Mesendoderm (in vitro differentiated cells): ENCODE results near the gene HYLS1.

ENCODE experiments used
- DNase-seq: peaks from one replicate; pipeline ENCODE4 v3.0.0; 2013
- H2AK5ac ChIP-seq: 2 replicates; pipeline ENCODE4 v1.6.1; 2013; ENCODE audit warnings: low read length, inconsistent platforms
- H2BK120ac ChIP-seq: 2 replicates; pipeline ENCODE4 v1.6.1; 2013; ENCODE audit warnings: low read depth, mild to moderate bottlenecking, low read length, moderate library complexity, mixed read lengths
- H2BK15ac ChIP-seq: replicated peaks from 2 replicates; pipeline ENCODE4 v1.6.1; 2013; ENCODE audit warnings: low read depth, mild to moderate bottlenecking, moderate library complexity
- H2BK5ac ChIP-seq: 2 replicates; pipeline ENCODE4 v1.6.1; 2013; ENCODE audit warnings: low read length, inconsistent platforms
- H3K18ac ChIP-seq: 2 replicates; pipeline ENCODE4 v1.6.1; 2013; ENCODE audit warnings: mild to moderate bottlenecking, low read length, mixed read lengths
- H3K23ac ChIP-seq: one replicate; pipeline ENCODE4 v1.6.1; 2013; ENCODE audit warnings: low read length
- H3K27ac ChIP-seq: 2 replicates; pipeline ENCODE4 v1.5.1; 2013; ENCODE audit warnings: low read depth, mild to moderate bottlenecking, inconsistent platforms, low read length, moderate library complexity
- H3K27me3 ChIP-seq: 2 replicates; pipeline ENCODE4 v1.6.1; 2013; ENCODE audit warnings: low read length, control low read depth, mild to moderate bottlenecking, inconsistent platforms; ENCODE audit not compliant: insufficient read depth, poor library complexity
- H3K36me3 ChIP-seq: 2 replicates; pipeline ENCODE4 v1.6.1; 2013; ENCODE audit warnings: low read length, inconsistent platforms; ENCODE audit not compliant: control insufficient read depth, insufficient read depth
- H3K4ac ChIP-seq: one replicate; pipeline ENCODE4 v1.6.1; 2013; ENCODE audit warnings: low read depth, mild to moderate bottlenecking, low read length, moderate library complexity
- H3K4me1 ChIP-seq: 2 replicates; pipeline ENCODE4 v1.6.1; 2013; ENCODE audit warnings: low read depth, low read length, inconsistent platforms; ENCODE audit not compliant: control insufficient read depth
- H3K4me2 ChIP-seq: 2 replicates; pipeline ENCODE4 v1.6.1; 2013; ENCODE audit warnings: low read length
- H3K4me3 ChIP-seq: 2 replicates; pipeline ENCODE4 v1.5.1; 2013; ENCODE audit warnings: mild to moderate bottlenecking, low read length
- H3K56ac ChIP-seq: one replicate; pipeline ENCODE4 v1.6.1; 2013; ENCODE audit warnings: low read length
- H3K79me1 ChIP-seq: 2 replicates; pipeline ENCODE4 v1.6.1; 2013; ENCODE audit warnings: low read length, inconsistent platforms
- H3K79me2 ChIP-seq: 2 replicates; pipeline ENCODE4 v1.6.1; 2013; ENCODE audit warnings: mild to moderate bottlenecking, low read length; ENCODE audit not compliant: control insufficient read depth, insufficient read depth
- H3K9ac ChIP-seq: 2 replicates; pipeline ENCODE4 v1.6.1; 2013; ENCODE audit warnings: low read length, inconsistent platforms
- H4K5ac ChIP-seq: one replicate; pipeline ENCODE4 v1.6.1; 2013; ENCODE audit warnings: low read length
- H4K8ac ChIP-seq: one replicate; pipeline ENCODE4 v1.6.1; 2013; ENCODE audit warnings: low read depth, mild to moderate bottlenecking, control low read depth, low read length, moderate library complexity
- WGBS: extraction: QIAGEN DNeasy Blood & Tissue Kit; methylation state at CpG from one replicate; pipeline ENCODE4 v1.1.7; 2013; ENCODE audit warnings: low lambda C conversion rate, missing lambda C conversion rate; ENCODE audit not compliant: insufficient coverage; ENCODE audit errors: extremely low coverage; 5-methylcytosine and 5-hydroxymethylcytosine counted together

The HYLS1 gene

DNA sequence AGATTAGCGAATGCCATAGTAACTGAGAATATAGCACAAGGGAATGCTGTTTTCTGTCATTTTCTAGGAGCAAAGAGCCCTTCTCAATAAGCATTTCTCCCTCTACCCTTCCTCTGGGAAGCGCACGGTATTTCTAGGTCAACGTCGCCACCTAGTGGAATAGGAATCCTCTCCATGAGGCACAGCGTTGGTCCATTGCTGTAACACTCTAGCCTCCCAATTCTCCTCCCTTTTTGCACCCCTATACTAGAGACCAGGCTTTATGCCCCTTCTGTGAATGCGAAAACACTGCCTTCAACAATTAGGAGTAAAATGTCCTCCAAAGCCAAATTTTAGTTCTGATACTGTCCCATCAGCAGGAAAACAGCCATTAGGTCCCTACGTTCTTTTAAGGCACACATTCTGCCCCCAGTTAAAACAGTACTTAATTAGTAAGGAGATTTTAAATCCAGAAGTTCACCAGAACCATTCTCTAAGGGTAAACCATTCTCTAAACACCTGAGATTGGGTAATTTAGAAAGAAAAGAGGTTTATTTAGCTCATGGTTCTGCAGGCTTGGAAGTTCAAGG is 12.8 kb upstream of the HYLS1 start:
- Histone ChIP-seq H4K5ac (no peak overlapping the region), H3K79me2 (no peaks in the 10 kb centered on the region), H3K9ac (no peak overlapping the region), H3K27ac (no peak overlapping the region), H3K36me3 (no peaks in the 10 kb centered on the region), H3K56ac (no peak overlapping the region), H3K18ac (no peak overlapping the region), H3K4me3 (no peak overlapping the region), H3K4me1 (no peaks in the 10 kb centered on the region), H3K4ac (no peak overlapping the region), H2BK15ac (no peak overlapping the region), H4K8ac (no peak overlapping the region), H3K27me3 (no peaks in the 10 kb centered on the region), H2BK5ac (no peak overlapping the region), H3K79me1 (no peaks in the 10 kb centered on the region), H2BK120ac (no peak overlapping the region), H3K23ac (no peak overlapping the region), H3K4me2 (no peak overlapping the region), H2AK5ac (no peak overlapping the region)
- no CpG with 5 or more reads among the region's 8 CpGs for WGBS
- DNase-seq: peak; percentile 82

DNA sequence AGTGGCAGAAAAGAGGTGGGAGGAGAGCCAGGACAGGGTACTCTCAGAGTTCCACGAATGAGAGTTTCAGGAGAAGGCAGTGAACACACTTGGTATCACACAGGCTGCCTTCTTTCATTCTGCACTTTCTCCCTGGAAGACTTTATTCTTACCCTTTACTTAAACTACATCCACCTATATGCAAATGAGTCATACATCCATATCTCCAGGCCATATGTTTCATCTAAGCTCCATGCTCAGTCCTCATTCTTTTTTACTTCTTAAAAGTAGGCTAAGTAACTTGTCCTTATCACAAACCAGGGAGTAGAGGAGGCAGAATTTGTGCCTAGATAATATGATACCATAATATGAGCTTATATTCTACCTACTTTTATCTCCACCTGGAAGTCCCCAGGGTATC is 6.2 kb upstream of the HYLS1 start:
- Histone ChIP-seq H3K27me3 (no peaks in the 10 kb centered on the region), H2BK120ac (no peak overlapping the region), H3K56ac (no peak overlapping the region), H3K18ac (no peak overlapping the region), H4K8ac (no peak overlapping the region), H3K36me3 (no peaks in the 10 kb centered on the region), H3K4me2 (no peak overlapping the region), H3K27ac (no peak overlapping the region), H3K79me2 (no peaks in the 10 kb centered on the region), H2BK15ac (no peak overlapping the region), H3K4me1 (no peaks in the 10 kb centered on the region), H3K23ac (no peak overlapping the region), H2BK5ac (no peak overlapping the region), H3K4me3 (no peak overlapping the region), H3K4ac (no peak overlapping the region), H3K9ac (no peak overlapping the region), H3K79me1 (no peaks in the 10 kb centered on the region), H4K5ac (no peak overlapping the region), H2AK5ac (no peak overlapping the region)
- WGBS: no CpG with 5 or more reads among the region's 1 CpG
- no peak for DNase-seq

DNA sequence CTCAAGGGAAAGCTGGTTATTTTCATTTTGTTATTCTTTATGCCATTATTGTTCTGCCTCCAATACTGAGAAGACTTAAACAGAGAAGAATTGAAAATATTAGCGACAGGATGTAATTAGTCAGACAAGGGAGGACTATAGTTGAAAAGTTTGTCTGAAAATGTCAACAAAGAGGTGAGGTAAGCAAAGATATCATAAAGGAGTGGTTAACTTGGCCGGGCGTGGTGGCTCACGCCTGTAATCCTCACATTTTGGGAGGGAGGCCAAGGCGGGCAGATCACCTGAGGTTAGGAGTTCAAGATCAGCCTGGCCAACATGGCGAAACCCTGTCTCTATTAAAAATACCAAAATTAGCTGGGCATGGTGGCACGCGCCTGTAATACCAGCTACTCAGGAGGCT is 4.1 kb upstream of the HYLS1 start:
- Histone ChIP-seq H3K23ac (no peak overlapping the region), H3K4me1 (no peaks in the 10 kb centered on the region), H3K18ac (no peak overlapping the region), H2AK5ac (no peak overlapping the region), H3K56ac (no peak overlapping the region), H2BK15ac (no peak overlapping the region), H3K9ac (no peak overlapping the region), H3K36me3 (no peaks in the 10 kb centered on the region), H3K27me3 (no peaks in the 10 kb centered on the region), H2BK120ac (no peak overlapping the region), H4K8ac (no peak overlapping the region), H3K79me2 (no peaks in the 10 kb centered on the region), H3K4ac (no peak overlapping the region), H3K27ac (no peak overlapping the region), H3K4me3 (no peak overlapping the region), H4K5ac (no peak overlapping the region), H3K79me1 (no peaks in the 10 kb centered on the region), H2BK5ac (no peak overlapping the region), H3K4me2 (no peak overlapping the region)
- DNase-seq: no peak
- no CpG with 5 or more reads among the region's 8 CpGs for WGBS

DNA sequence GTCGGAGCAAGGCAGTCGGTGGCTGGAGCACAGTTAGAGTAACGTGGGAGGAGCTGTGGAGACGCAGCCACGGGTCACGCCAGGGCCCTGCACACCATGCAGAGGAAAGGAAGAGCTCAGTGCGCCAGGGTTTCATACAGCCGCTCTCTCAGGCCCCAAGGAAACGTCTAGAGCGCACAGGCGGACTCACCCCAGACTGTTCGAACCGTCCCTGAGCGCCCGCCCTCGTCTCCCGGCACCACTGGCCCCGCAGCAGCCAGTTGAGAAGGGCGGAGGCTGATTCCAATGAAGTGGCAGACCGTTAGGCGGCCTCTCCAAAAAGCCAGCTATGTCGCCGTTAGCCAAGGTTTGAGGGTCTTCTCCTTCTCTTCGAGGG is 483 bp upstream of the HYLS1 start:
- Histone ChIP-seq H2BK15ac (no peak overlapping the region), H2AK5ac (no peak overlapping the region), H3K23ac (no peak overlapping the region), H3K18ac (no peak overlapping the region), H3K27ac (no peak overlapping the region), H3K4me3 (no peak overlapping the region), H2BK120ac (no peak overlapping the region), H4K8ac (no peak overlapping the region), H4K5ac (no peak overlapping the region), H3K79me1 (no peaks in the 10 kb centered on the region), H3K4me1 (no peaks in the 10 kb centered on the region), H2BK5ac (no peak overlapping the region), H3K4ac (no peak overlapping the region), H3K27me3 (no peaks in the 10 kb centered on the region), H3K4me2 (no peak overlapping the region), H3K79me2 (peaks cover 2% of the 10 kb centered on the region), H3K56ac (peak overlapping the region; percentile 90), H3K36me3 (no peaks in the 10 kb centered on the region), H3K9ac (no peak overlapping the region)
- no CpG with 5 or more reads among the region's 24 CpGs for WGBS
- no peak for DNase-seq

DNA sequence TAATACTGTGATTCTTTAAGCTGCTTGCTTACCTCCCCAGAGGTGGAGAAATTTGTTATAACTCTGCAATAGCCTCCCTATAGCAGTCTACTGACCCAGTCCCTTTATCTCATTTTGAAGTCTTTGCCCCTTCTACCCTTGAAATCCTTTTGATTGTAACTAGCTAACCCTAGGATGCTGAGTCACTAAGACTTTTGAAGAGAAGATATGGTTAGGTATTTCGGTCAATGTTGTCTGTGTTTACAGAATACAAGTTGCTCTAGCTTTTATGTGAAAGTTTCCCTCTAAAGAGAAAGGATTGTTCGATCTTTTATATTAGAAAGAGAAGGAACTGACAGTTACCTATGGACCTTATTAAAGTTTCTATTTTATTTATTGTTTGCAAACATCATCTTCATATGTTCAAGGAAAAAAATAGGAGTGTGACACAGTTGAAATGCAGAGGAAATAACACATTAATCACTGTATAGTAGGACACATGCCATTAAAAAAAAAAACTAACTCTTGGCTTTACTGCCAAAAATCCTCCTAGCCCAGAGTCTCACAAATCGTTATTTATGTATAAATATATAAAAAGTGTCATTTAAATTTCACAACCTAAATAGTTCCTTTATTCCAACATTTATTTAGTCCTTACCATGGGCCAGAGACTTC is 3.1 kb downstream of the HYLS1 start:
- no peak overlapping the region for H3K4me3 ChIP-seq
- no peak overlapping the region for H2BK120ac ChIP-seq
- peaks cover 3% of the 10 kb centered on the region for H3K79me2 ChIP-seq
- no peak overlapping the region for H4K5ac ChIP-seq
- no peak overlapping the region for H3K23ac ChIP-seq
- H4K8ac ChIP-seq: no peak overlapping the region
- no peak overlapping the region for H3K4ac ChIP-seq
- H3K27ac ChIP-seq: no peak overlapping the region
- no CpG with 5 or more reads among the region's 3 CpGs for WGBS
- H2AK5ac ChIP-seq: no peak overlapping the region
- H3K27me3 ChIP-seq: no peaks in the 10 kb centered on the region
- no peak overlapping the region for H3K56ac ChIP-seq
- no peak overlapping the region for H3K4me2 ChIP-seq
- no peak overlapping the region for H3K18ac ChIP-seq
- no peak overlapping the region for H2BK5ac ChIP-seq
- DNase-seq: no peak
- H3K4me1 ChIP-seq: no peaks in the 10 kb centered on the region
- peaks cover 4% of the 10 kb centered on the region for H3K79me1 ChIP-seq
- peaks cover 3% of the 10 kb centered on the region for H3K36me3 ChIP-seq
- H2BK15ac ChIP-seq: no peak overlapping the region
- H3K9ac ChIP-seq: no peak overlapping the region

DNA sequence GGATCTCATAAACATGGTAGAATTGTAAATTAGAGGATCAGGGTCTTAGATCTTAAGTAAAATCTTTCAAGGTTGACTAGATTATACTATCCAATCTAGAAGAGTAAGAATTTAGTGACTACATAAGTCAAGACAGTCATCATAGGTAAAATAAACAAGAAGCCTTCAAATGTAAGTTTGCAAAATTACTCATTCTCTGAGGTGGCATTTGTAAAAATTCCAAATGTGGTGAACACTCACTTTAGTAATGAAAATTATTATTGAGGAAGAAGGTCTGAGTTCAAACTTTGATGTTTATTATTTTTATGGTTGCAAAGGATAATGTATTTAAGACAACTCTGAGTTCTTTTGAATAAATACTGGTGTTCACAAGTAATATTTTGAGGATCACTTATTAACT is 4.6 kb downstream of the HYLS1 start:
- peaks cover 3% of the 10 kb centered on the region for H3K36me3 ChIP-seq
- H3K9ac ChIP-seq: no peak overlapping the region
- H3K79me1 ChIP-seq: peaks cover 6% of the 10 kb centered on the region
- H3K27me3 ChIP-seq: no peaks in the 10 kb centered on the region
- H3K18ac ChIP-seq: no peak overlapping the region
- no peaks in the 10 kb centered on the region for H3K4me1 ChIP-seq
- H2BK5ac ChIP-seq: no peak overlapping the region
- H2BK120ac ChIP-seq: no peak overlapping the region
- H4K5ac ChIP-seq: no peak overlapping the region
- H2AK5ac ChIP-seq: no peak overlapping the region
- no peak overlapping the region for H3K27ac ChIP-seq
- H4K8ac ChIP-seq: no peak overlapping the region
- no peak overlapping the region for H3K4me2 ChIP-seq
- H2BK15ac ChIP-seq: no peak overlapping the region
- no peak overlapping the region for H3K23ac ChIP-seq
- H3K79me2 ChIP-seq: peaks cover 3% of the 10 kb centered on the region
- DNase-seq: no peak
- no peak overlapping the region for H3K56ac ChIP-seq
- no peak overlapping the region for H3K4me3 ChIP-seq
- H3K4ac ChIP-seq: no peak overlapping the region
